HTR-8/SVneo (cell line): Measurements from ENCODE around the gene RND1.
"Not testable (repeated sequence)": the region's sequence is repeated elsewhere in the genome, so short reads cannot be mapped to it uniquely, and the experiment has no call there.

ENCODE experiments used
- DNase-seq: peaks from one replicate; pipeline ENCODE4 v3.0.0; 2011; ENCODE audit warnings: low spot score, mixed read lengths; ENCODE audit not compliant: insufficient read length
- FAIRE-seq: peaks from 2 replicates; lab custom pipeline; 2011; peaks lifted over from hg19 to GRCh38; lab: Jason Lieb, UNC

Gene RND1

GRCh38 chr12:48869191-48869590 lies 3.5 kb upstream of the RND1 start:
- FAIRE-seq (no peak), DNase-seq (no peak)

- DNase-seq = no peak
- FAIRE-seq = no peak
Observed at GRCh38 chr12:48868451-48868850, 2.8 kb upstream of the RND1 start.

- no peak for FAIRE-seq
- DNase-seq = no peak
Observed at GRCh38 chr12:48866052-48866711, 512 bp upstream of the RND1 start.

- no peak for FAIRE-seq
- no peak for DNase-seq
Observed at GRCh38 chr12:48863291-48863690, 2.4 kb downstream of the RND1 start.

- FAIRE-seq = no peak
Observed at GRCh38 chr12:48862760-48863159, 2.9 kb downstream of the RND1 start.

GRCh38 chr12:48861111-48861510 lies 4.6 kb downstream of the RND1 start:
- no peak for FAIRE-seq
- no peak for DNase-seq

More at GRCh38 chr12:48862760-48863159, 2.9 kb downstream of the RND1 start:
- no peak for DNase-seq

- DNase-seq, FAIRE-seq: not testable (repeated sequence)
Observed at GRCh38 chr12:48860236-48860635, 5.4 kb downstream of the RND1 start.

- DNase-seq = no peak
- no peak for FAIRE-seq
Observed at GRCh38 chr12:48859607-48860006, 6.1 kb downstream of the RND1 start.

- FAIRE-seq = no peak
- no peak for DNase-seq
Observed at GRCh38 chr12:48858043-48858442, 7.6 kb downstream of the RND1 start.

- DNase-seq = no peak
Observed at GRCh38 chr12:48857278-48857994, 8.2 kb downstream of the RND1 start.

GRCh38 chr12:48856379-48856778 lies 9.3 kb downstream of the RND1 start:
- FAIRE-seq = no peak
- no peak for DNase-seq

More at GRCh38 chr12:48857278-48857994, 8.2 kb downstream of the RND1 start:
- FAIRE-seq = no peak

- not testable (repeated sequence) for DNase-seq, FAIRE-seq
Observed at GRCh38 chr12:48854932-48855331, 10.7 kb downstream of the RND1 start.

GRCh38 chr12:48854488-48854887 lies 11.2 kb downstream of the RND1 start:
- FAIRE-seq = no peak
- DNase-seq = no peak

GRCh38 chr12:48852734-48853688 lies 12.7 kb downstream of the RND1 start:
- FAIRE-seq = no peak
- peak; percentile 88 for DNase-seq

- FAIRE-seq = peak; percentile 66
- peak; percentile 97 for DNase-seq
Observed at GRCh38 chr12:48851883-48852733, 13.6 kb downstream of the RND1 start, which contains the start of gene DDX23. Gene DDX23, minus strand, starts transcription at chr12:48852163. Its CDS starts 6,381 bp downstream, at chr12:48845782.

- not testable (repeated sequence) for DNase-seq, FAIRE-seq
Observed at GRCh38 chr12:48842021-48842420, 23.6 kb downstream of the RND1 start.

- DNase-seq = no peak
- no peak for FAIRE-seq
Observed at GRCh38 chr12:48838048-48838447, 27.6 kb downstream of the RND1 start.

- FAIRE-seq = no peak
- DNase-seq = no peak
Observed at GRCh38 chr12:48832321-48833060, 33.2 kb downstream of the RND1 start.

GRCh38 chr12:48831257-48831656 lies 34.4 kb downstream of the RND1 start:
- DNase-seq (no peak), FAIRE-seq (no peak)
